CD4-positive, alpha-beta memory T cell (primary cell): Measurements from ENCODE around the gene COX11. TPM values are rescaled to one million over a fixed set of nuclear protein-coding genes. Genes with fewer than 3 reads are reported as not detected.

Source experiments
- CTCF ChIA-PET: fragments of 350-600 bp; sonication (Branson Sonifier 250); formaldehyde crosslinking; loops from one replicate; lab custom pipeline; 2021; ENCODE audit warnings: inconsistent platforms; ENCODE audit not compliant: partially characterized antibody; lab: Charles Lee
- POLR2A ChIA-PET: fragments of 350-600 bp; sonication (Branson Sonifier 250); formaldehyde crosslinking; loops from one replicate; lab custom pipeline; 2021; ENCODE audit not compliant: partially characterized antibody; lab: Charles Lee
- DNase-seq, 5 donors: peaks; one replicate each; pipeline versions ENCODE4 v3.0.0 to v3.0.0-alpha.2; 2020 to 2022; ENCODE audit warnings: mixed read lengths in 1 of 5
- H3K27ac ChIP-seq: one replicate; pipeline ENCODE4 v1.7.0; 2013; ENCODE audit warnings: low read depth, low read length
- H3K27me3 ChIP-seq: 2 replicates; pipeline ENCODE4 v1.7.0; 2013; ENCODE audit warnings: mild to moderate bottlenecking, low read length, moderate library complexity; ENCODE audit not compliant: insufficient read depth
- H3K36me3 ChIP-seq: 2 replicates; pipeline ENCODE4 v1.7.0; 2013; ENCODE audit warnings: mild to moderate bottlenecking, low read length, moderate library complexity; ENCODE audit not compliant: insufficient read depth
- H3K4me1 ChIP-seq: 2 replicates; pipeline ENCODE4 v1.7.0; 2013; ENCODE audit warnings: mild to moderate bottlenecking, low read length, moderate library complexity; ENCODE audit not compliant: insufficient read depth
- H3K4me3 ChIP-seq, 2 donors: one replicate each; pipeline ENCODE4 v1.7.0; 2013; ENCODE audit warnings: low read length in 2 of 2, mild to moderate bottlenecking in 1 of 2
- H3K9me3 ChIP-seq, 2 donors: one replicate each; pipeline ENCODE4 v1.7.0; 2013; ENCODE audit warnings: low read length in 2 of 2, control low read depth in 1 of 2; ENCODE audit not compliant: control insufficient read depth in 1 of 2
- H3K27ac Mint-ChIP-seq, 7 donors: one replicate each; pipeline ENCODE4 v1.8.0; 2020 to 2021; ENCODE audit warnings: mixed read lengths in 7 of 7, mild to moderate bottlenecking in 6 of 7, inconsistent platforms in 3 of 7, moderate library complexity in 3 of 7
- H3K27me3 Mint-ChIP-seq, 2 donors: one replicate each; pipeline ENCODE4 v1.8.0; 2020 to 2021; ENCODE audit warnings: mixed read lengths in 2 of 2
- H3K36me3 Mint-ChIP-seq, 2 donors: one replicate each; pipeline ENCODE4 v1.8.0; 2020 to 2021; ENCODE audit warnings: mixed read lengths in 2 of 2, inconsistent platforms in 1 of 2, mild to moderate bottlenecking in 1 of 2
- H3K4me1 Mint-ChIP-seq, 4 donors: one replicate each; pipeline ENCODE4 v1.8.0; 2020 to 2021; ENCODE audit warnings: mixed read lengths in 4 of 4, mild to moderate bottlenecking in 1 of 4
- H3K4me3 Mint-ChIP-seq, 8 donors: one replicate each; pipeline ENCODE4 v1.8.0; 2020 to 2021; ENCODE audit warnings: mixed read lengths in 8 of 8, mild to moderate bottlenecking in 7 of 8, moderate library complexity in 6 of 8, inconsistent platforms in 3 of 8
- H3K9me3 Mint-ChIP-seq, 8 donors: one replicate each; pipeline ENCODE4 v1.8.0; 2020 to 2021; ENCODE audit warnings: mixed read lengths in 8 of 8, mild to moderate bottlenecking in 5 of 8, inconsistent platforms in 3 of 8, moderate library complexity in 1 of 8
- intact Hi-C: fragments of 100-400 bp; cut with micrococcal nuclease; formaldehyde crosslinking; loops from one replicate; pipeline ENCODE4 v1.15.1; 2023
- polyA plus RNA-seq, 2 donors: library from polyadenylated mRNA; unstranded; fragments of 300-500 nt; fragmentation: Illumina TruSeq; gene quantifications; one replicate each; pipeline ENCODE4 v1.2.3, GENCODE V29; 2021
- total RNA-seq, 2 experiments: library from RNA; stranded (reverse); gene quantifications; one replicate each; pipeline ENCODE4 v1.2.3, GENCODE V29; 2021

The COX11 gene
- total and polyA plus RNA-seq, 4 experiments from 2014 or later: 58.0 to 86.0 (median 83.7) TPM

DNA sequence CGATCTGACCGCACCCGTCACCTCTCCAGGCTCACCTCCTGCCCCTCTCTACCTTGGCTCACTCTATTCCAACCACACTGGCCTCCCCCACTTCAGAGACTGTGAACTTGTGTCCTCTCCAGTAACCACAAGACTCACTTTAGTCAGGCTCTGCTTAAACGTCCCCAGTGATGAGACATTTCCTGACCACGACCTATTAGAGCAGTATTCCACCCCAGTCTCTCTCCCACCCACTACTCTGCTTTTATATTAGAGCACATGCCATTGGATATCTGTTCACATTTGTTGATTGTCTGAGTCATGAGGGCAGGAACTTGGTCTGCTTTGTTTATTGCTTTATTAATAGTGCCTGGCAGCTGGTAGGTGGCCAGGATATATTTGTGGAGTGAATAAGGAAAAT lies 20.1 kb downstream of the COX11 start:
- peaks cover 0 to 1% (median 0%) of the 10 kb centered on the region in 8 donors for H3K9me3 Mint-ChIP-seq
- Histone ChIP-seq H3K36me3 (no peaks in the 10 kb centered on the region), H3K27me3 (no peaks in the 10 kb centered on the region), H3K9me3 (no peaks in the 10 kb centered on the region), H3K4me1 (no peaks in the 10 kb centered on the region), H3K4me3 (no peak overlapping the region), H3K27ac (no peak overlapping the region)
- POLR2A ChIA-PET: no interaction called here
- H3K4me3 Mint-ChIP-seq: no peak overlapping the region
- intact Hi-C loops: no loop called here
- no peaks in the 10 kb centered on the region for H3K4me1 Mint-ChIP-seq
- no peak for DNase-seq
- CTCF ChIA-PET: no interaction called here
- H3K27ac Mint-ChIP-seq: peak overlapping the region in 1 of 7 donors; percentile 43
- H3K27me3 Mint-ChIP-seq: peaks cover 6 to 11% of the 10 kb centered on the region in 2 donors
- peaks cover 0 to 10% of the 10 kb centered on the region in 2 donors for H3K36me3 Mint-ChIP-seq

DNA sequence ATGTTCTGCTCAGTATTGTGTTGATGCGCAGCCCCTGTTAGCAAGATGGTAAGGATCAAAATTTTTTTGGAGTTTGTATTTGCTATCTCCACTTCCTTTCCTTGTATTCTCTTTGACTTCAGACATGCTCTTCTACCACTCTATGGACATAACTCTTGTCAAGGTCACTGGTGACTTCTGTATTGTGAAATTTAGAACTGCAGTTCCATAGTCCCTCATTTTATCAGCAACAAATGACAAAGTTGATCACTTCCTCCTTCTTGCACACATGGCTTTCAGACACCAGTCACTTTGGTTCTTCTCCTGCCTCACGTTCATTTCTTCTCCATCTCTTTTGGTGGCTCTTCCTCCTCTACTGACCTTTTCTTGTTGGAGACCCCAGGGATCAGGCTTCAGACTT lies 21.1 kb downstream of the COX11 start:
- H3K27me3 Mint-ChIP-seq: peaks cover 6 to 11% of the 10 kb centered on the region in 2 donors
- H3K9me3 Mint-ChIP-seq: peaks cover 0 to 1% (median 0%) of the 10 kb centered on the region in 8 donors
- H3K27ac ChIP-seq: no peak overlapping the region
- ChIA-PET POLR2A (no interaction called here), CTCF (no interaction called here)
- no peak overlapping the region for H3K4me3 Mint-ChIP-seq
- H3K9me3 ChIP-seq: no peaks in the 10 kb centered on the region
- no peak overlapping the region for H3K27ac Mint-ChIP-seq
- intact Hi-C loops: no loop called here
- no peaks in the 10 kb centered on the region for H3K27me3 ChIP-seq
- H3K4me1 ChIP-seq: no peaks in the 10 kb centered on the region
- no peaks in the 10 kb centered on the region for H3K36me3 ChIP-seq
- H3K4me1 Mint-ChIP-seq: no peaks in the 10 kb centered on the region
- DNase-seq: no peak
- no peak overlapping the region for H3K4me3 ChIP-seq
- H3K36me3 Mint-ChIP-seq: peaks cover 0 to 10% of the 10 kb centered on the region in 2 donors

DNA sequence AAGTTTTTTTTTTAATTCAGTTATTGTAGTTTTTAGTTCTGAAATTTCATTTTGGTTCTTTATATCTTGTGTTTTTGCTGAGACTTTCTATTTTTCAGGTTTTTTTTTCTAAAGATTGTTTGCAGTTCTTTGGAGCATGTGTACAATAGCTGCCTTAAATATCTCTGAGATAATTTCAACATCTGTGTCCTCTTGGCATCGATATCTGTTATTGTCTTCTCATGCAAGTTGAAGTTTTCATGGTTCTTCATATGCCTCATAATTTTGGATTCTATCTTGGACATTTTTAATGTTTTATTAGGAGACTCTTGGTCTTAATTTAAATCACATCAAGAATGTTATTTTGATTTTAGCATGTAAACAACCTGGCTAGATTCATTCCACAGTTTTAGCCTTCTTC lies 22.8 kb downstream of the COX11 start:
- Histone ChIP-seq H3K27ac (no peak overlapping the region), H3K4me1 (no peaks in the 10 kb centered on the region), H3K9me3 (no peaks in the 10 kb centered on the region), H3K27me3 (no peaks in the 10 kb centered on the region), H3K4me3 (no peak overlapping the region), H3K36me3 (no peaks in the 10 kb centered on the region)
- H3K4me1 Mint-ChIP-seq: no peaks in the 10 kb centered on the region
- H3K27me3 Mint-ChIP-seq: peaks cover 6 to 11% of the 10 kb centered on the region in 2 donors
- peaks cover 0 to 1% (median 0%) of the 10 kb centered on the region in 8 donors for H3K9me3 Mint-ChIP-seq
- POLR2A ChIA-PET: no interaction called here
- H3K36me3 Mint-ChIP-seq: peaks cover 0 to under 1% of the 10 kb centered on the region in 2 donors
- intact Hi-C loops: no loop called here
- H3K27ac Mint-ChIP-seq: peak overlapping the region in 1 of 7 donors; percentile 80
- H3K4me3 Mint-ChIP-seq: no peak overlapping the region
- CTCF ChIA-PET: no interaction called here
- no peak for DNase-seq

DNA sequence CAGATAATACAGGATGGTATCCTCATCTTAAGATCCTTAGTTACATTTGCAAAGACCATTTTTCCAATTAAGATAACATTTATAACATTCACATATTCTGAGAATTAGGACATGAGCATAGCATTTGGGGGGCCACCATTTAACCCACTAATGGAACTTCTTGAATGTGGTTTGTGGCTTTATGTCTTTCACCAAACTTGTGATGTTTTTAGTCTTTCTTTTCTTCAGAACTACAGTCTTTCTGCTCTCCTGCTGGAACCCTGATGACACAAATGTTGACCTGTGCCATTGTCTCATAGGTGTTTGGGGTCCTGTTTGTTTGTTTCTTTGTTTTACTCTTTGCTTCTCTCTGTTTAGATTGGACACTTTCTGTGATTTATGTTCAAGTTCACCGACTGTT lies 23.2 kb downstream of the COX11 start:
- Histone ChIP-seq H3K27me3 (no peaks in the 10 kb centered on the region), H3K4me3 (no peak overlapping the region), H3K9me3 (no peaks in the 10 kb centered on the region), H3K36me3 (no peaks in the 10 kb centered on the region), H3K4me1 (no peaks in the 10 kb centered on the region), H3K27ac (no peak overlapping the region)
- Mint-ChIP-seq H3K4me1 (no peaks in the 10 kb centered on the region), H3K27ac (peak overlapping the region in 1 of 7 donors; percentile 80), H3K36me3 (no peaks in the 10 kb centered on the region), H3K4me3 (no peak overlapping the region), H3K27me3 (peaks cover 6 to 11% of the 10 kb centered on the region in 2 donors), H3K9me3 (peaks cover 0 to 1% (median 0%) of the 10 kb centered on the region in 8 donors)
- intact Hi-C loops: no loop called here
- DNase-seq: no peak
- POLR2A ChIA-PET: no interaction called here
- CTCF ChIA-PET: no interaction called here

DNA sequence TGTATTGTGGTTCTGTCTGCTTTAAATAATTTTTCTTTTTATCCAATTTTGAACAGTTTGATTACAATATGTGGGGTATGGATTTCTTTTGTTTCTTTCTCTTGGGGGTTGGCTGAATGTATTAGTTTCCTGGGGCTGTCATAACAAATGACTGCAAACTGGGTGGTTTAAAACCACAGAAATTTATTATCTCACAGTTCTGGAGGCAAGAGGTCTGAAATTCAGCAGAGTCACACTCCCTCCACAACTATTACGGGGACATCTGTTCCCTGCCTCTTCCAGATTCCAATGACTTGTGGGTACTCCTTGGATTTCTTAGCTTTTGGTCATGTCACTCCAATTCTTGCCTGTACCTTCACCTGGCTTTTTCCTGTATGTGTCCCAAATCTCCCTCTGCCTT lies 23.7 kb downstream of the COX11 start:
- no peaks in the 10 kb centered on the region for H3K36me3 Mint-ChIP-seq
- POLR2A ChIA-PET: no interaction called here

DNA sequence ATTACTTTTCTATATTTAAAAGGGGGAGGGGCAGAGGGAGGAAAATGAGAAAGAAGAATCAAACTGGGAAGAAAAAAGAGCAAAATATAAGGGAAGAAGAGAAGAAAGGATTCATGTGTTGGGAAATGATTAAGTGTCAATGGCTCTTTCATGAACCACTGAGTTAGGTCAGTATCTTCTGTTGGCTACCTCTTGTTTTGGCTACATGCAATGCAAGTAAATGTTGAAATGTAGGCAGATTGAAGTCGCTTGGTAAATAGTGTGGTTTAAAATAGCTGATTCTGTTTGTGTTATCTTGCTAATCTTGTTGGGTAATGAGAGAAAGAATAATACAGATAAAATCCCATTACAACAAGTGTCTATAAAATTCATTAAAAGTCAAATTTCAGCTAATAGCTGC lies 27.2 kb downstream of the COX11 start:
- H3K27ac Mint-ChIP-seq: no peak overlapping the region

More for the DNA sequence above, 23.7 kb downstream of the COX11 start:
- Mint-ChIP-seq H3K27ac (no peak overlapping the region), H3K4me3 (no peak overlapping the region), H3K27me3 (peaks cover 4 to 11% of the 10 kb centered on the region in 2 donors), H3K9me3 (peaks cover 0 to 1% (median 0%) of the 10 kb centered on the region in 8 donors), H3K4me1 (no peaks in the 10 kb centered on the region)
- no peaks in the 10 kb centered on the region for H3K9me3 ChIP-seq
- H3K27ac ChIP-seq: no peak overlapping the region
- intact Hi-C loops: no loop called here
- no peak overlapping the region for H3K4me3 ChIP-seq
- no peaks in the 10 kb centered on the region for H3K4me1 ChIP-seq
- H3K27me3 ChIP-seq: no peaks in the 10 kb centered on the region
- no peak for DNase-seq
- no peaks in the 10 kb centered on the region for H3K36me3 ChIP-seq
- CTCF ChIA-PET: no interaction called here

DNA sequence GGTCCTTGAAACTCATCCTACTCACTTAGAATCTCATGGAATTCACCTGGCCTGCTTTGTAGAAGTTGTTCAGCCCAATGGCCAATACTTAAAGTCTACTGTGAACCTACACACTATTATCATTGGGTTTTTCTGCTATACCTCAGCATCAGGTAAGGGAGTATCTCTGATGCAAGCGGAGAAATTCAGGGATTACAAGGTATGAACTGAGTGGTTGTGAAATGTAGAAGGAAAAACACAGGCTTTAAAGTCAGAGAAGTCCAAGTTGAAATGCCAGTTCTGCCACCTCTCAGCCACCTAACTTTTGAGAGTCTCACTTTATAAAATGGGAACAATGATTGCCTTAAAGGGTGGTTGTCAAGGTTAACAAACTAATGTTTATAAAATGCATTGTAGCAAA lies 31.0 kb downstream of the COX11 start:
- intact Hi-C loops: no loop called here
- Histone ChIP-seq H3K4me3 (no peak overlapping the region), H3K27ac (no peak overlapping the region), H3K36me3 (no peaks in the 10 kb centered on the region), H3K27me3 (no peaks in the 10 kb centered on the region), H3K9me3 (no peaks in the 10 kb centered on the region), H3K4me1 (no peaks in the 10 kb centered on the region)
- no peak for DNase-seq
- Mint-ChIP-seq H3K36me3 (no peaks in the 10 kb centered on the region), H3K27me3 (peaks cover 0 to 7% of the 10 kb centered on the region in 2 donors), H3K27ac (no peak overlapping the region), H3K4me1 (no peaks in the 10 kb centered on the region), H3K9me3 (no peaks in the 10 kb centered on the region), H3K4me3 (no peak overlapping the region)
- CTCF ChIA-PET: no interaction called here
- POLR2A ChIA-PET: no interaction called here

More for the DNA sequence above, 27.2 kb downstream of the COX11 start:
- Histone ChIP-seq H3K27me3 (no peaks in the 10 kb centered on the region), H3K4me1 (no peaks in the 10 kb centered on the region), H3K27ac (no peak overlapping the region), H3K4me3 (no peak overlapping the region), H3K9me3 (no peaks in the 10 kb centered on the region), H3K36me3 (no peaks in the 10 kb centered on the region)
- no peak overlapping the region for H3K4me3 Mint-ChIP-seq
- H3K36me3 Mint-ChIP-seq: no peaks in the 10 kb centered on the region
- H3K27me3 Mint-ChIP-seq: peaks cover 2 to 4% of the 10 kb centered on the region in 2 donors
- ChIA-PET CTCF (no interaction called here), POLR2A (no interaction called here)
- no peaks in the 10 kb centered on the region for H3K4me1 Mint-ChIP-seq
- intact Hi-C loops: no loop called here
- DNase-seq: no peak
- H3K9me3 Mint-ChIP-seq: no peaks in the 10 kb centered on the region

DNA sequence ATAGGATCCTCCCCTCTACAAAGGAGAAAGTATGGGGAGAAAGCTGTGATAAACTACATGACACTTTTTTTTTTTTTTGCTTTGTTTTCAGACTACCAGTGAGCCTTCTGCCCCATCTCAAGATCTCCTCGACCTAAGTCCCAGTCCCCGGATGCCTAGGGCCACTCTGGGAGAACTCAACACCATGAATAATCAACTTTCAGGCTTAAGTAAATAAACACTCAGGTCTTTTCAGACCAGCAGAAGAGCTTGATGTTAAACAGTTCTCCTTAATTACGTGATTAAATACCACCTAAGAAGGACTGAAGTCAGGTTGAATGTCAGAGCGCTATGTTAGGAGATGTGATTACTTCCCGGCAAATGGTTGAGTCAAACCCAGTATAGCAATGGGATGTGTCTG lies 31.4 kb downstream of the COX11 start:
- intact Hi-C loops: no loop called here
- DNase-seq: no peak
- no peak overlapping the region for H3K4me3 Mint-ChIP-seq
- H3K9me3 Mint-ChIP-seq: no peaks in the 10 kb centered on the region
- H3K36me3 Mint-ChIP-seq: no peaks in the 10 kb centered on the region
- H3K27me3 Mint-ChIP-seq: peaks cover 1 to 7% of the 10 kb centered on the region in 2 donors
- H3K4me1 Mint-ChIP-seq: no peaks in the 10 kb centered on the region
- Histone ChIP-seq H3K4me3 (no peak overlapping the region), H3K27ac (no peak overlapping the region), H3K36me3 (no peaks in the 10 kb centered on the region), H3K9me3 (no peaks in the 10 kb centered on the region), H3K4me1 (no peaks in the 10 kb centered on the region), H3K27me3 (no peaks in the 10 kb centered on the region)
- ChIA-PET CTCF (no interaction called here), POLR2A (no interaction called here)
- no peak overlapping the region for H3K27ac Mint-ChIP-seq
